GM12891 (cell line): ENCODE measurements around the gene LRRC8D.

ENCODE experiments used
- PAX5 ChIP-seq: IDR thresholded peaks from 2 replicates; pipeline ENCODE4 v1.6.1; 2011; ENCODE audit warnings: low read length, moderate library complexity, mild to moderate bottlenecking; ENCODE audit not compliant: insufficient read depth, severe bottlenecking
- POLR2A ChIP-seq: IDR thresholded peaks from 2 replicates; pipeline ENCODE4 v1.6.1; 2011; ENCODE audit warnings: low read depth, low read length, control low read depth
- POLR2AphosphoS5 ChIP-seq: IDR thresholded peaks from 2 replicates; pipeline ENCODE4 v1.6.1; 2011; ENCODE audit warnings: low read depth, low read length, control low read depth
- POU2F2 ChIP-seq: IDR thresholded peaks from 2 replicates; pipeline ENCODE4 v1.6.1; 2011; ENCODE audit warnings: low read depth, mild to moderate bottlenecking, control low read depth, low read length, moderate library complexity
- SPI1 ChIP-seq: IDR thresholded peaks from 2 replicates; pipeline ENCODE4 v1.6.1; 2011; ENCODE audit warnings: low read depth, low read length, control low read depth
- TAF1 ChIP-seq: IDR thresholded peaks from 2 replicates; pipeline ENCODE4 v1.6.1; 2011; ENCODE audit warnings: low read depth, low read length, control low read depth

DNA sequence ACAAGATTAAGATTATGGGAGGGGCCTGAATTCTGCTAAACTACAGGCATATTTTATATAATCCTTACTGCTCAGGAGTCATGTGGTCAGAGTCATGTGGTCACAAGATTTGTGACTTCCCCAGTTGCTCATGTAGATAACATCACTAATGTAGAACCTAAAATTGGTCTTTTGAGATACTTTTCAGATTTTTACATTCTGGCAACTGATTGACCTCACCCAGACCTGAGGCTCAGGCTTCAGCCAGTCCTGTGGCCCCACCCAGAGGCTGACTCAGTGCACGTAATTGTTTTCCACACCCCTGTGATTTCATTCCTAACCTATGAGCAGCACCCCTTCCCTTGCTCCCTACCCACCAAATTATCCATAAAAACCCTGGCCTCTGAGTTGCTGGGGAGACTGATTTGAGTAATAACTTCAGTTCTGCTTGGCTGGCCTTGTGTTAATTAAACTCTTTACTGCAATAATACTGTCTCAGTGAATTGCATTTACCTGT, 132.3 kb downstream of the LRRC8D start:
- TF ChIP-seq POLR2AphosphoS5 (no peak), POLR2A (no peak), TAF1 (no peak), POU2F2 (no peak), SPI1 (no peak), PAX5 (no peak)
